Smooth muscle cell of the brain vasculature (primary cell): ENCODE results near the gene SLMAP.

Experiments
- DNase-seq: peaks from one replicate; pipeline ENCODE4 v3.0.0-alpha.2; 2012; ENCODE audit warnings: low read depth, low spot score

Gene SLMAP

GRCh38 chr3:57961828-57962447 lies 205.8 kb downstream of the SLMAP start:
- DNase-seq: no peak

GRCh38 chr3:57962448-57962834 lies 206.3 kb downstream of the SLMAP start:
- DNase-seq: no peak

- DNase-seq: no peak
Observed at GRCh38 chr3:57963811-57964346, 207.8 kb downstream of the SLMAP start.

GRCh38 chr3:57966829-57967228 lies 210.7 kb downstream of the SLMAP start:
- no peak for DNase-seq

- no peak for DNase-seq
Observed at GRCh38 chr3:57967590-57967989, 211.5 kb downstream of the SLMAP start.

GRCh38 chr3:57968501-57968900 lies 212.4 kb downstream of the SLMAP start:
- DNase-seq: no peak

- DNase-seq: no peak
Observed at GRCh38 chr3:57971975-57972374, 215.9 kb downstream of the SLMAP start.

GRCh38 chr3:57972531-57973111 lies 216.5 kb downstream of the SLMAP start:
- DNase-seq: no peak

- no peak for DNase-seq
Observed at GRCh38 chr3:57973715-57974477, 217.8 kb downstream of the SLMAP start.

- no peak for DNase-seq
Observed at GRCh38 chr3:57974796-57975388, 218.8 kb downstream of the SLMAP start.

GRCh38 chr3:57977818-57978235 lies 221.7 kb downstream of the SLMAP start:
- DNase-seq: no peak

GRCh38 chr3:57978316-57978715 lies 222.2 kb downstream of the SLMAP start:
- DNase-seq: no peak
